Measurements from ENCODE around the gene HSD3B7. TPM values are rescaled to one million over a fixed set of nuclear protein-coding genes. Genes with fewer than 3 reads are reported as not detected.

Gene HSD3B7
- total RNA-seq, 1 donor from 2014 or later = 49.9 TPM

DNA sequence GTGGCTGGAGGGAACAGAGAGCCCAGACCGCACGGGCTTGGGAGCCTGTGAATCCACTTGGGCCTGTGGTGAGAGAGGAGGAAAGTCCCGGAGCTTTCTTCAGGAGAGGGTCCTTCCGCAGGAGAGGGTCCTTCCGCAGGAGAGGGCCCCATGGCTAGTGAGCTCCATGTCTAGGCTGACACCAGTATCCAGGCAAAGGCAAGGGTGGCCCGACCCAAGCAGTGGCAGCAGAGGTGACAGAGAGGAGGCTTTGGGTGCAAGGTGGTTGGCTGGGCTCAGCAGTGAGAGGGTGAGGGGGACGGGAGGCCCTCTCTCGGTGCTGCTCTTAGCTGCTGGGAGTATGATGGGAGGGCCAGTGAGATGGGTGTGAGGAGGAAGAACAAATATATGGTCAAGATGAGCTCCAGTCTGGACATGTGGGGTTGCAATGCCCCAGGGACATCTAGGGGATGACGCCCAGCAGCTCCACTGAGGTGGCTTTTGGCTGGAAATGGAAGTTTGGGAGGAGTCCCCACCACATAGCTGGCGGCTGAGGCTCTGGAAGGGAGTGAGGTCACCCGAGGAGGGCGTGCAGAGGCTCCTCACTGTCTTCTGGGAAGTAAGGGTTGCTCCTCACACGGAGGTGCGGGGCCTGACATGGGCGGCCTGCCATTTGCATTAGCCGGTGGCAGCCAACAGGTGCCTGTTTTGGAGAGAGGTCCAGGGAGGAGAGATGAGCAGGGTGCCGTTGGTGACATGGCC, 2.3 kb upstream of the HSD3B7 start:
- DNase-seq (ENCODE audit: low read depth) = no peak

DNA sequence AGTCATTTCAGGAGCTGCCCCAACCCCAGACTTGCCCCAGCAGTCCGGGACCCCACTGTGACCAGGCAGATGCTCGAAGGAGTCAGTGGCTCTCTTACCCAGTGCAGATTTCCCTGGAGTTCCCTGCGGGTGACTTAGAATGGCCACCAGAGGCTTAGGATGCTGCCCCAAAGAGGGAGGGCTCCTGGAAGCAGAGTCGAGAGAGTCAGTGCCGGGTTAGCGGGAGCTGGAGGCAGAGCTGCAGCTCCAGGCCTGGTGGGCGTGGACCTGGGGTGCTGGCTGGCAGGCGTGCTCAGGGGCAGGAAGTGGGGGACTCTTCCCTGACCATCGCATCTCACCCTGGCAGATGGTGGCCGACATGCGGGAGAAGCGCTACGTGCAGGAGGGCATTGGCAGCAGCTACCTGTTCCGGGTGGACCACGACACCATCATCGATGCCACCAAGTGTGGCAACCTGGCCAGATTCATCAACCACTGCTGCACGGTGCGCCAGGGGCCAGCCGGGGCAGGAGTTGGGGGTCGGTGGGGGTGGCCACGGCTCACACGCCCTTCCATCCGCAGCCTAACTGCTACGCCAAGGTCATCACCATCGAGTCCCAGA, 1.6 kb upstream of the HSD3B7 start:
- no peak for DNase-seq (ENCODE audit: low read depth)

DNA sequence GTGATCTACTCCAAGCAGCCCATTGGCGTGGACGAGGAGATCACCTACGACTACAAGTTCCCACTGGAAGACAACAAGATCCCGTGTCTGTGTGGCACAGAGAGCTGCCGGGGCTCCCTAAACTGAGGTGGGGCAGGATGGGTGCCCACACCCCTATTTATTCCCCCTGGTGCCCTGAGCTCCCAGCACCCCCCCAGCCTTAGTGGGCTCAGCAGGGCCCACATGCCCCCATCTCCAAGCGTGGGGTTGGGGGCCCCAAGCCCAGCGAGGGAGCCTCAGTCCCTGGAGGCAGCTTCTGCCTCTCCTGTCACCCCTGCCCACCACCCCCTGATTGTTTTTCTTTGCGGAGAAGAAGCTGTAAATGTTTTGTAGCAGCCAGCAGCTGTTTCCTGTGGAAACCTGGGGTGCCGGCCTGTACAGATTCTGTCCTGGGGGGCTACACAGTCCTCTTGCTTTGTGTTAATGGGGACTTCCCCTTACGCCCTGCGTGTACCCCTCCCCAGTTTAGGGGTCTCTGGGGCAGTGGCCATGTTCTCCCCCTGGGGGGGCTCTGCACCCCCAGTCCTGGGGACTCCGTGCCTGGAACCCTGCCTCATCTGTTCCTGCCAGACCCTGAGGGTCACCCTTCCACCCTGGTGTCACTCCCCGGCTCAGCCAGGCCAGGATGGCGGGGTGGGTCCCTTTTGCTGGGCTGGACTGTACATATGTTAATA, 953 bp upstream of the HSD3B7 start:
- no peak for DNase-seq (ENCODE audit: low read depth)

DNA sequence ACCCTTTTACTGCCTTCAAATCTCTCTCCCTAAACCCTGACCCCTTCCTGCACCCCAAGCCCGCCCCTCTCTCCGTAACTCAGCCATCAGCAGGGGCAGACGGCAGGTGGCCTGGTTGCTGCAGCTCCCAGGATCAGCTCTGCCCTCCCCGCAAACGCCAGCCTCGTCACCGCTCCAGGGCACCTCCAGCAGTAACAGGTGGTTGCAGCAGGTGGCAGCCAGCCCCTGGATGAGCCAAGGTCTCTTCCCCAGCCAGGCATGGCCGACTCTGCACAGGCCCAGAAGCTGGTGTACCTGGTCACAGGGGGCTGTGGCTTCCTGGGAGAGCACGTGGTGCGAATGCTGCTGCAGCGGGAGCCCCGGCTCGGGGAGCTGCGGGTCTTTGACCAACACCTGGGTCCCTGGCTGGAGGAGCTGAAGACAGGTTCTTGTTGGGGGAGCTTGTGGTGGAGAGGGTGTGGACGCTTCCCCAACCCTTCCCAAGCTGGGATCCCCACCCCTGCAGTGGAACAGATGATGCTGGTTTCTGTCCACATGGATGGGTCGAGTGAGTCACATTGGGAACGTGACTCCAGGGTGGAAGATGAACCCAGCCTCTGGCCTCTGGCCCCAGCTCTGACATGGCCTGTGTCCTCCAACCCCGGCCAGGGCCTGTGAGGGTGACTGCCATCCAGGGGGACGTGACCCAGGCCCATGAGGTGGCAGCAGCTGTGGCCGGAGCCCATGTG, 558 bp downstream of the HSD3B7 start:
- peak; percentile 64 for DNase-seq (ENCODE audit: low read depth)

DNA sequence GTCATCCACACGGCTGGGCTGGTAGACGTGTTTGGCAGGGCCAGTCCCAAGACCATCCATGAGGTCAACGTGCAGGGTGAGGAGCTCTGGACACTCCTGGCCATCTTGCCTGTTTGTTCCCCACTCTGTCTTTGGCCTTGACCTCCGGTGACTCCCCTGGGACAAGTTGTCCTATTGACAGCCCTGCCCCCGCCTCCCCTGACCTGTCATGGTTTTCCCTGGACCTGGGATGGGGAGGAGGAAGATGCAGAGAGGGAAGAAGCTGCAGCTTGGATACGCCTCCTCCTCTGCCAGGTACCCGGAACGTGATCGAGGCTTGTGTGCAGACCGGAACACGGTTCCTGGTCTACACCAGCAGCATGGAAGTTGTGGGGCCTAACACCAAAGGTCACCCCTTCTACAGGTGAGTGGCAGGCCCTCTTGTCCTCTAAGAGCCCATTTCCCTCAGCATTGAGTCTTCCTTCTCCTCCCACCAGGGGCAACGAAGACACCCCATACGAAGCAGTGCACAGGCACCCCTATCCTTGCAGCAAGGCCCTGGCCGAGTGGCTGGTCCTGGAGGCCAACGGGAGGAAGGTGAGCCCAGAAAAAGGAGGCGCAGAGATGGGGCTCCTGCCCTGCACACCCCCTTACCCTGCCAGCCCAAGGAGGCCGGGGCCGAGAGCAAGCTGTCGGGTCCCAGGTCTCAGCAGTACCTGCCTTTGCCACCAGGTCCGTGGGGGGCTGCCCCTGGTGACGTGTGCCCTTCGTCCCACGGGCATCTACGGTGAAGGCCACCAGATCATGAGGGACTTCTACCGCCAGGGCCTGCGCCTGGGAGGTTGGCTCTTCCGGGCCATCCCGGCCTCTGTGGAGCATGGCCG, 1.4 kb downstream of the HSD3B7 start:
- no peak for DNase-seq (ENCODE audit: low read depth)

DNA sequence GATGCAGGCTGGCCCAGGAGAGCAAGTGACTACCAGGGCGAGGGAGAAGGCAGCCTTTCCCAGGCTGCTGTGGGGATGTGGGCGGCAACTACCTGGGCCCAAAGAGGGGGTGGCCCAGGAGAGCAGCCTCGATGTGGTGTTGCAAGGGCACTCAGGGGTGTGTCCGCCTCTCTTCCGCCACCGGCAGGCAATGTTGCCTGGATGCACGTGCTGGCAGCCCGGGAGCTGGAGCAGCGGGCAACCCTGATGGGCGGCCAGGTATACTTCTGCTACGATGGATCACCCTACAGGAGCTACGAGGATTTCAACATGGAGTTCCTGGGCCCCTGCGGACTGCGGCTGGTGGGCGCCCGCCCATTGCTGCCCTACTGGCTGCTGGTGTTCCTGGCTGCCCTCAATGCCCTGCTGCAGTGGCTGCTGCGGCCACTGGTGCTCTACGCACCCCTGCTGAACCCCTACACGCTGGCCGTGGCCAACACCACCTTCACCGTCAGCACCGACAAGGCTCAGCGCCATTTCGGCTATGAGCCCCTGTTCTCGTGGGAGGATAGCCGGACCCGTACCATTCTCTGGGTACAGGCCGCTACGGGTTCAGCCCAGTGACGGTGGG, 2.7 kb downstream of the HSD3B7 start:
- no peak for DNase-seq (ENCODE audit: low read depth)

DNA sequence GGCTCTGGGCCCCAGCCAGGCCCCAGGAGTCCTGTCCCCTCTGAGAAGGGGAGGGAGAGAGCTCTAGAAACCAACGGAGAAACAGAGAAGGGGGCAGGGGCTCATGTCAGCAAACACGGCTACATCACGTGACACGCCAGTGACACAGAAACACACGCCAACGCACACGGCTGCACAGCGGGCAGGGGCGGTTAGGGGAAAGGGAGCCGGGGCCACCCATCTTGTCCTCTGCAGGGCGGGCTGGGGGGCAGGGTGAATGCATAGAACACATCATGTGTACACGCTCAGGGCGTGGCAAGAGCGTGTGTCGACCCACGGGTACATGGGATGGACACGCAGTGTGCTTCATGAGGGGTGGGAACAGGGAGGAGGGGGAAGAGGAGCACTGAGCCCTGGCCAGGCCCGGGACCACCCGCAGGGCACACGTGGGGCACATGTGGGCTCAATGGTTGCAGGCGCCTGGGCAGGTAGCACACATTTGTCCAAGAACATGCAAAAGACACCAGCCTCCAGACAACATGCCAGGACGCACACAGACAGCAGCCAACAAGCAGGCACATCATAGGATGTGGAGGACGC, 4.6 kb downstream of the HSD3B7 start:
- no peak for DNase-seq (ENCODE audit: low read depth)

DNA sequence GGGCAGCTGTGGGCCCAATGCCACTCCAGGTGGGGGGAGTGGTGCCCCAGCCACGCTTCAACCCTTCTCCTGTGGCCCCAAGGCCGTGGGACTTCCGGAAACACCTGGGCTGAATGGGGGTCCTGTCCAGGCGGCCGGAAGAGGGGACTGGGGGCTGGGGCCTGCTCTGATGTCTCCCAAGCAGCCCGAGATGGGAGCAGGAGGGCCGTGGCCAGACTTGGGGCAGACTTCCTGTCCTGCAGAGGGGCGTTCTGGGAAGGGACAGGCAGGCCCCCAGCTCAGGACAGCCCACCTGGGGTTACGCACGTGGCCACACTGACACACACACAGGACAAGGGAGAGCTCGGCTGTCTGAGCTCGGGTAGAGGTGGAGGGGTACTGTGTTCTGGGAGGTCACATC, 5.1 kb downstream of the HSD3B7 start:
- DNase-seq (ENCODE audit: low read depth) = no peak

DNA sequence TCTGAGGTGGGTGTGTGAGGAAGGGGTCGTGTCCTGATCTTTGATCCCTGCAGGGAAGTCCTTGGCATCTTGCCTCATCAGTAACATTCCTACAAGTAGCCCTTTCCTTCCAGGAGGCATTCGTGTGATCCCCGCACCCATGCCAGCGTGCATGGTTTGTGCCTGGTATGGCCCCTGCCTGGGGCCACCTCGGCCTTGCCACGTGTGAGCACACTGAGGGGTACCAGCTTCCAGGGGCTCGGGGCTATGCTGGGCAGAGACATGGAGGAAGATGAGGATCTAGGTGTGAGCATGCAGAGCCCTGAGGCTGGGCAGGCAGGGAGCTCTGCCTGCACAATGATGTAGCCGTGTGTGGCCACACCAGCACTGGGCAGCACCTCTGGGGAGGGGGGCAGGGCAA, 6.0 kb downstream of the HSD3B7 start:
- DNase-seq (ENCODE audit: low read depth) = no peak

DNA sequence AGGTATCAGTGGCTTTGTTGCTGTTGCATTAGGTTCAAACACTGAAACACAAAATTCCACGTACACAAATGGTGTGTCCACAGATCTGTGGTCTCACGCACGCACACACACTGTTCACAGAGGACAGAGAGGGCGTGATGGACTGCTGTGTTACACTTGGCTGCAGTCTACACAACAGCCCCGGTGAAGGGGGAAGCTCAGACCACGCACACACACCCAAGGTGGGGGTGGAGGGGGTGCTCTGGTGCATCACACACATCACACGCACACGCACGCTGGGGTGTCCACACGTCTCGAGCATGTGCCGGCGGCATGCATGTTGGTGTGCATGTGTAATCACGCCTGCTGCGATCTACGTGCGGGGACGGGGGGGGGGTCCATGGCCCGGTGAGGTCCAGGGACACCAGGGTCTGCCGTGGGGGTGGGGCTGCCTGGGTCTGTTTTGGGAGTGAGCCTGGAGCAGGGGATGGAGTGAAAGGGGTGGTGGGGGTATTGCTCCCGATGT, 7.3 kb downstream of the HSD3B7 start:
- no peak for DNase-seq (ENCODE audit: low read depth)

DNA sequence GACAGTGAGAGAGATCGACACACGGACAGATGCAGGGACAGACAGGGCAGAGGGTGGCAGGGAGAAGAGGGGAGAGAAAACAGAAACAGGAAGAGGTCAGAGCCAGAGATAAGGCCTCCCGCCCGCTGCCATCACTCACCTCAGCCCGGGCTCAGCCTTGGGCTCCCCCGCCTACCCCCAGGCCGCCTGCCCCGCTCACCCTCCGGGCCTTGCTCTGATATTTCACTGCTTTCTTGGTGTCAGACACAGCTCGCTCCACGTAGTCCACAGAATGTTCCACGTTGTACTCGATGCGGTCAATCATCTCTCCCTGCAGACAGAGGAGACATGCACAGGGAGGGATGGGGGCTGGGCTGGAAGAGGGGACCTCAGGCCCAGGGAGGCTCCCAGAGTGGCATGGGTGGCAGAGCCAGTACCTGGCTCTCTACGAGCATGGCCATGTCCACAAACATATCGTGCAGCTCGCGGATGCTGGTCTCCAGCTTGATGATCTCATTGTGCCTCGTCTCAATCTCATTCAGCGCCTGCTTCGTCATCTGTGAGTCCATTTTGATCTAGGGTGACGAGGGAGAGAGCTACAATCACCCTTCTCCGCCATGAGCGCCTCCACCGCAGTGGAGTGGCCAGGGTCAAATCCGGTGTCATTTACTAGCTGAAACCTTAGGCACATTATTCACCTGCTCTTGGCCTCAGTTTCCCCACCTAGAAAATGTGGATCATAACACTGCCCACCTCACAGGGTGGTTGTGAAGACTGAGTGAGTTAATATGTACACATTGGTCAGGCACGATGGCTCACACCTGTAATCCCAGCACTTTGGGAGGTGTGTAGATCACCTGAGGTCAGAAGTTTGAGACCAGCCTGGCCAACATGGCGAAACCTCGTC, 8.2 kb downstream of the HSD3B7 start:
- no peak for DNase-seq (ENCODE audit: low read depth)

DNA sequence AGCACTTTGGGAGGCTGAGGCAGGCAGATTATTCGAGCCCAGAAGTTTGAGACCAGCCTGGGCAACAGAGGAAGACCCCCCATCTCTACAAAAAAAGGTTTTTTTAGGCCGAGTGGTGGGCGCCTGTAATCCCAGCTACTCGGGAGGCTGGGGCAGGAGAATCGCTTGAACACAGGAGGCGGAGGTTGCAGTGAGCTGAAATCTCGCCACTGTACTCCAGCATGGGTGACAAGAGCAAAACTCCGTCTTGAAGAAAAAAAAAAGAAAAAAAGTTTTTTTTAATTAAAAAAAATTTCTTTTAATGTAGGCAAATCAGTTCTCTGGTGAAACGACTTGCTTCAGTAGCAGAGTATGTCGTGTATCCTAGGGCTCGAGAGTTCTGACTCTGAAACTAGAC, 10.9 kb downstream of the HSD3B7 start:
- no peak for DNase-seq (ENCODE audit: low read depth)

DNA sequence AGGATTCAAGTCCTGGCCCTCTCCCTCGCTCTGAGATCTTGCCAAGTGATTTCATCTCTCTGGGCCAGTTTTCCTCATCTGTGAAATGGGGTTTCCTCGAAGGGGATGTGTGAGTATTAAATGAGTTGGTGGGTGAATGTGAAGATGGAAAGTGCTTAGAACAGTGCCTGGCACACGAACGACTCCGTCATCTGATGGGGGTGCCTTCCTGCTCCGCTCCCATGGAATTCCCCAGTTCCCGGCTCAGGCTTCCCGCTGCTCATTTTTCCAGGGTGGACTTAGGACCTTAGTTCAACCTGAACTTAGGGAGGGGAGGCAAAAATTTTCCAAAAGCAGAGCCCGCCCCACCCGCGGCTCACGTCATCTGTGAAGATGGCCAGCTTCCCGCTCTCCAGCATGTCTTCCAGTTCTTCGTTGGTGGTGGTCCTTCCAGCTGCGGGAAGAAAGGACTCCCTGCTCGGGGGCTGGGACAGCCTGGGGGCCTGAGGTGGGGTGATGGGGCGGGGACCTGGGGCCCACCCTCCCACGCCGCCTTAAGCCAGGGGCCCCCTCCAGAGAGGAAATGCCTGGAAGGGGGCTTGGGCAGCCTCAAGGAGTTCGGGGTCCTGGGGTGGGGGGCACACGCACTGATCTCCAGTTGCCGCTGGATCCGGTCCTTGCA, 11.4 kb downstream of the HSD3B7 start:
- DNase-seq (ENCODE audit: low read depth) = peak; percentile 31

DNA sequence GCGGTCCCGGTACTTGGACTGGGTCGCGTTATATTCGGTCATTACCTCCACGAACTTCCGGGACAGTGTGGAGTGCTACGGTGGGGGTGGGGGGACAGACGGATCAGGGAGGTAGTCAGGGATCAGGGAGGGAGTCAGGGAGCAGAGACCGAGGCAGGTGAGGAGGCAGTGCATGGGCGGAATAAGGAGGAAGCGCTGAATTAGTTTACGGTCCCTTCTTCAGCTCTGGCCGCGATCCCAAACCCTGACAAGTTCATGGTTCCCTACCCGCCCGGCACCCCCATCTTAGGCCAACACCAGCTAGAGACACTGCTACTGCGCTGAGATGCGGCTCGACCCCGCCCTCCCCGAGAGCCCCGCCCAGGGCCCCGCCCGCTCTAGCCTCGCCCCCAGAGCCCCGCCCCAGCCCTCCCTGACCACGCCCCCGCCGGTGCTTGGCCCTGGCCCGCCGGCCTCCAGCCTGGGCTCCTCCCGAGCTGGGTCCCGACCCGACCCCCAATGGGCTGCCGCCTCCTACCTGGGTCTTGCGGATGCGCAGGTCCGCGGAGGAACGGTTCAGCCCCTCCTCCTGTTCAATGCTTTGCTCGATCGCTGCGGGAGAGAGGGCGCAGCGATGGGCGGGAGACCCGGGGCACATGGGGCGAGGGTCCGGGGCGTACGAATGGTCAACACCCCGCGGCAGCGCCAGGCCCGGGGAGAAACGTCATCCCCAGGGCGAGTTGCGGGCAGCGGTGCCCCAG, 12.1 kb downstream of the HSD3B7 start:
- DNase-seq (ENCODE audit: low read depth) = peak; percentile 45

DNA sequence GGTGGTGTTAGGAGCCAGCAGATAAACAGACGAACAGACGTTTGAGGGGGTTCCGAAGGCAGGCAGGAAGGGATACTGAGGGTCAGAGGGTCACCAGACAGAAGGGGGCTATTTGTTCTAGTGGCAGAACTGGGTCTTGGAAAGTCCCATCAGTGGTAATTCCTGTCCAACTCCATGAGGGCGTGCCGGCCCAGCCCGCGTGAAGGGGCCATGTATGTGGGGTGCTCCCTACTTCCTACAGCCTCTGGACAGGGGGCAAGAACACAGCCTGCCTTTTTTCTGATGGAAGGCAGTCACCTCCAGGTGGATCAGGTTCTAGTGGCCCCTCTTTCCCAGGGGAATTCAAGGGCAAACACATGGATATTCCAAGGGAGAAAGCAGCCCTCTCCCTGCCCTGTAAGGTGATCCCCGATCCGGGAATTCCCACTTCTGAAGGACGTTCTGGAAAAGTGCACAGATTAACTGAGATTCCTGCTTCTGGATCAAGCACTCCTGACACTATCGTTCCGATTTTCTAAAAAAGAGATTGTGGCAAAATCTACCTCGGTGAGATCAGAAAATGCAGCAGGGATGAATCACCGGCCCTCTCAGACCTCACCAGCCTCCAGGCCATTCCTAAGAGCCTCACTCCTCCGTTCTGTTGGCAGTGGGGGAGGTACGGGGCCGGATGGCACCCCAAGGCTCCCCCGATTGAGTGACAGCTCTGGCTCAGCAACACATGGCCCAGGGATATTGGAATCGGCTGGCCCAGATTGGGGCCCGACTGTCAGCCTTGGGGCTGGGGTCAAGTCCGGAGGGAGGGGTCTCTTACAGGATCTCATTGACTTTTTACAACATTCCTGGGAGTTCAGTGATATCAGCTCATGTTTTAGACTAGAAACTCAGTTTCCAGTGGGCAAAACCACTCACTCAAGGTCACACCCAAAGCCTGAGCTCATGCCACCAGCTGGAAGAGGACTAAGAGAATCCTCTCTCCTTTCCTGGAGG, 13.0 kb downstream of the HSD3B7 start:
- peak; percentile 81 for DNase-seq (ENCODE audit: low read depth)

DNA sequence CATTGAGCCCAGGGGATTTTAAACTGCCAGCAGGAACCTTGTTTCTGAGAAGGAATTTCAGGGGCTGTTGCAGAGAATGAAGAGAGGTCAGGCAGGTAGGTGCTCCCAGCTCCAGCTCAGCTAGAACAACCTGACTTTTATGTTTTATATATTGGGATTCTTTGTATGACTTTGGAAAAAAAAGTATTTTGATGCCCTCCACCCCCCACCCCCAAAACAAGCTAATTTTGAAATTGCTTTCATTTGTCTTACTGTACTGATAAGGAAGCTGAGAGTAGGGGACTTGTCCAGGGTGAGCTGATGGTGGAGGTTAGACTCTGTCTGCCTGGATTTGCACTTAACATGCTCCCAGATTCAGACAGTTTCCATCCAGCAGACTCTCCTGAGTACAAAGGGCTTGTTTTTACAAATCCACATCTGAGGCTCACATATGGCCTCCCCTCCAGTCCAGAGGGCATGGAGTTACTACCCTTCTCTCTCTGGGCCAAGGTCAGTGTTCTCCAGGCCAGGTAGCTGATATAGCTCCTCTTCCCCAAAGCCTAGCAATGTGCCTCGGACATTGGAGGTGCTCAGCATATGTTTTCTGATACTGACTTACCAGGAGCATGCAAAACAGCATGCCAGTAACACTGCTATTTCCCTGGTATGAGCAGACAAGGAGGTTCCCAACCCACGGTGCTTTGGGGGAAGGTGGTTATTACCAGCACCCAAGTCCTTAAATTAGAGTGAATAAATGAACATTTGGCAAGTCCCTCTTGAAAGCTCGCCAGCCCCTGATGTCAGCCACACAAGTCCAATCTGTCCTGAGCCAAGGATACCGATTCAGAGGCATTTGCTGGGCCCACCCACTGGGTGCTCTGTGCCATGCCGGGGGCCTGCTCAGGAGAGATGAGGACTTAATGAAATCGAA, 14.1 kb downstream of the HSD3B7 start:
- no peak for DNase-seq (ENCODE audit: low read depth)
